ENCODE results near the gene MAMDC4.

GRCh38 chr9:136837146-136837855 is 14.8 kb upstream of the MAMDC4 start:
- TF ChIP-seq SMAD3 (CRISPR knock-in tag; IDR thresholded peaks at IDR 0.05; ENCODE audit: borderline replicate concordance), result no peak
- no peak for TF ChIP-seq CTCF (IDR thresholded peaks at IDR 0.05)
- TF ChIP-seq ETV6 (CRISPR knock-in tag; IDR thresholded peaks at IDR 0.05), result no peak
- no peak for TF ChIP-seq CREB1 (CRISPR knock-in tag; IDR thresholded peaks at IDR 0.05)
- no peak for TF ChIP-seq ATF1 (CRISPR knock-in tag; IDR thresholded peaks at IDR 0.05)
- no peak for TF ChIP-seq CREM (CRISPR knock-in tag; IDR thresholded peaks at IDR 0.05)
- TF ChIP-seq MAX (CRISPR knock-in tag; IDR thresholded peaks at IDR 0.05), result no peak
- no peak for TF ChIP-seq TP53 (CRISPR knock-in tag; IDR thresholded peaks at IDR 0.05)
- TF ChIP-seq ESRRA (CRISPR knock-in tag; IDR thresholded peaks at IDR 0.05; ENCODE audit: borderline replicate concordance), result no peak
- no peak for TF ChIP-seq E2F4 (CRISPR knock-in tag; IDR thresholded peaks at IDR 0.05; ENCODE audit: borderline replicate concordance, low read depth)
- no peak for TF ChIP-seq ATF3 (CRISPR knock-in tag; conservative IDR thresholded peaks at IDR 0.05)
- TF ChIP-seq ATF6 (CRISPR knock-in tag; IDR thresholded peaks at IDR 0.05), result no peak
- no peak for TF ChIP-seq PRDM15 (CRISPR knock-in tag; IDR thresholded peaks at IDR 0.05)
- no peak for TF ChIP-seq MLX (CRISPR knock-in tag; IDR thresholded peaks at IDR 0.05)
